Tibial nerve (tissue), 4 donors: ENCODE results near the gene CEP350. TPM values are rescaled to one million over a fixed set of nuclear protein-coding genes. Genes with fewer than 3 reads are reported as not detected.
"Not testable (repeated sequence)": the region's sequence is repeated elsewhere in the genome, so short reads cannot be mapped to it uniquely, and the experiment has no call there.

ENCODE experiments used
- DNase-seq, 2 donors: peaks; one replicate each; pipeline ENCODE4 v3.0.0-alpha.2; 2019; ENCODE audit warnings: low spot score in 2 of 2
- H3K27ac ChIP-seq, 4 donors: fragments of 200-600 bp; sonication (generic) in 3 of 4; one replicate each; pipeline ENCODE4 v1.5.1; 2017 to 2019; ENCODE audit warnings: mild to moderate bottlenecking in 1 of 4
- H3K27me3 ChIP-seq, 2 donors: fragments of 200-600 bp; sonication (generic) in 1 of 2; one replicate each; pipeline versions ENCODE4 v1.5.1 to v1.6.0; 2017 to 2019
- H3K36me3 ChIP-seq, 3 donors: fragments of 200-600 bp; sonication (generic); one replicate each; pipeline ENCODE4 v1.5.1; 2018 to 2019
- H3K4me1 ChIP-seq, 4 donors: fragments of 200-600 bp; sonication (generic) in 3 of 4; one replicate each; pipeline ENCODE4 v1.5.1; 2017 to 2019
- H3K4me3 ChIP-seq, 4 donors: fragments of 200-600 bp; sonication (generic) in 3 of 4; one replicate each; pipeline ENCODE4 v1.5.1; 2017 to 2019; ENCODE audit warnings: mild to moderate bottlenecking in 1 of 4, moderate library complexity in 1 of 4
- H3K9me3 ChIP-seq, 4 donors: fragments of 200-600 bp; sonication (generic) in 3 of 4; one replicate each; pipeline ENCODE4 v1.5.1; 2017 to 2019
- EP300 ChIP-seq, 2 donors: sonication (generic); formaldehyde crosslinking; IDR thresholded peaks; one replicate each; pipeline ENCODE4 v1.6.1; 2017; ENCODE audit warnings: antibody characterized with exemption in 2 of 2, mild to moderate bottlenecking in 1 of 2
- POLR2A ChIP-seq, 2 donors: fragments of 450-650 bp; IDR thresholded peaks; one replicate each; pipeline ENCODE4 v1.6.1; 2017; ENCODE audit warnings: antibody characterized with exemption in 2 of 2, mild to moderate bottlenecking in 2 of 2, moderate library complexity in 2 of 2
- WGBS, 2 donors: methylation state at CpG; one replicate each; pipeline ENCODE4 v1.1.5; 2018; 5-methylcytosine and 5-hydroxymethylcytosine counted together
- total RNA-seq, 4 donors: library from RNA; depleted of rRNA; stranded (reverse); fragments of >200 nt; gene quantifications; one replicate each; pipeline ENCODE4 v1.1.0, GENCODE V29; 2016
- TF ChIP-seq, protein P1 (sequence below), 5 experiments: fragments of 200-600 bp in 3 of 5; fragments of 450-650 bp in 2 of 5; sonication (generic) in 3 of 5; IDR thresholded peaks; one replicate each; pipeline ENCODE4 v1.5.1; 2016 to 2019; ENCODE audit warnings: antibody characterized with exemption in 5 of 5, mild to moderate bottlenecking in 3 of 5, moderate library complexity in 2 of 5

Gene CEP350
- total RNA-seq, 4 donors from 2014 or later, result 82.6 to 112 (median 94.9) TPM

DNA sequence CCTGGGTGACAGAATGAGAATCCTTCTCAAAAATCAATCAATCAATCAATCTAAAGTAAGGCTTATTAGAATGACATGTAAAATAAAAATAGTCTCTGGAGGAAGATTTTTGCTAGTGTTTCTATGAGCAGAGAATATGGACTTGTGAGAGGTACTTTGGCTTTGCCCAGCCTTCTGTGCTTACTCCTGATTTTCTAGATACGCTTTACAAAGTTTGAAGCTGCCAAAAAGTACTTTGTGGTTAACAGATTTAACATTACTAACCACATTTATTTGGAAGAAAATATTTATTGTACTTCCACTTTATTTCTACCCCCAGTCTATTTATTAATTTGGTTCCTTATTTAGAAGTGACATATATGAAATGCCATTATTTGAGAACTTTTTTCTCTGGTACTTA lies 41.0 kb downstream of the CEP350 start:
- Histone ChIP-seq H3K36me3 (peaks cover 0 to 51% (median 5%) of the 10 kb centered on the region in 3 donors), H3K4me1 (peaks cover 0 to 5% (median 0%) of the 10 kb centered on the region in 4 donors), H3K27ac (no peak overlapping the region), H3K27me3 (no peaks in the 10 kb centered on the region), H3K4me3 (no peak overlapping the region), H3K9me3 (no peaks in the 10 kb centered on the region)
- 82 to 88% methylated on average over 1 of the region's 1 CpG for whole genome bisulfite sequencing, 2 donors
- TF ChIP-seq, protein P1, sequence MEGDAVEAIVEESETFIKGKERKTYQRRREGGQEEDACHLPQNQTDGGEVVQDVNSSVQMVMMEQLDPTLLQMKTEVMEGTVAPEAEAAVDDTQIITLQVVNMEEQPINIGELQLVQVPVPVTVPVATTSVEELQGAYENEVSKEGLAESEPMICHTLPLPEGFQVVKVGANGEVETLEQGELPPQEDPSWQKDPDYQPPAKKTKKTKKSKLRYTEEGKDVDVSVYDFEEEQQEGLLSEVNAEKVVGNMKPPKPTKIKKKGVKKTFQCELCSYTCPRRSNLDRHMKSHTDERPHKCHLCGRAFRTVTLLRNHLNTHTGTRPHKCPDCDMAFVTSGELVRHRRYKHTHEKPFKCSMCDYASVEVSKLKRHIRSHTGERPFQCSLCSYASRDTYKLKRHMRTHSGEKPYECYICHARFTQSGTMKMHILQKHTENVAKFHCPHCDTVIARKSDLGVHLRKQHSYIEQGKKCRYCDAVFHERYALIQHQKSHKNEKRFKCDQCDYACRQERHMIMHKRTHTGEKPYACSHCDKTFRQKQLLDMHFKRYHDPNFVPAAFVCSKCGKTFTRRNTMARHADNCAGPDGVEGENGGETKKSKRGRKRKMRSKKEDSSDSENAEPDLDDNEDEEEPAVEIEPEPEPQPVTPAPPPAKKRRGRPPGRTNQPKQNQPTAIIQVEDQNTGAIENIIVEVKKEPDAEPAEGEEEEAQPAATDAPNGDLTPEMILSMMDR (IDR thresholded peaks at IDR 0.05), result no peak
- no peak for TF ChIP-seq EP300 (IDR thresholded peaks at IDR 0.05)
- TF ChIP-seq POLR2A (IDR thresholded peaks at IDR 0.05), result no peak
- no peak for DNase-seq

DNA sequence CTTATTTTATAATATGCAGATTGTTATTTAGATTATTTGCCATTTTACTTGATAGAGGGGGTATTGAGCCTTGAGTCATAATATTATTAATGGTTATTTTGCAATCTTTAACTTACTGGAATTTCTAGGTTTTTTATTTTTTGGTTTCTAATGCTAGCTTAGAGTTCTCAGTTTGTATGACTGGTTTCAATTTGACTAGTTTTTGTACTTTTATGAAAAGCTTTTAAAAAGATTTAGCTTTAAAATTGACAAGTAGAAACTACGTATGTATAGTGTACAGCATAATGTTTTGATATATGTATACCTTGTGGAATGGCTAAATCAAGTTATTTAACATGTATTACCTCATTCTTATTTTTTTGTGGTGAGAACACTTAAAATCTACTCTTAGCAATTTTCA lies 41.5 kb downstream of the CEP350 start:
- H3K36me3 ChIP-seq, result peaks cover 0 to 47% (median 5%) of the 10 kb centered on the region in 3 donors
- H3K27me3 ChIP-seq, result no peaks in the 10 kb centered on the region
- no peak overlapping the region for H3K4me3 ChIP-seq
- no peaks in the 10 kb centered on the region for H3K9me3 ChIP-seq
- no peak for DNase-seq
- no peak for TF ChIP-seq POLR2A (IDR thresholded peaks at IDR 0.05)
- TF ChIP-seq, protein P1 (IDR thresholded peaks at IDR 0.05), result no peak
- TF ChIP-seq EP300 (IDR thresholded peaks at IDR 0.05), result no peak
- H3K4me1 ChIP-seq, result peaks cover 0 to 7% (median 0%) of the 10 kb centered on the region in 4 donors
- H3K27ac ChIP-seq, result no peak overlapping the region
- 89 to 93% methylated on average over 1 of the region's 1 CpG for WGBS, 2 donors

DNA sequence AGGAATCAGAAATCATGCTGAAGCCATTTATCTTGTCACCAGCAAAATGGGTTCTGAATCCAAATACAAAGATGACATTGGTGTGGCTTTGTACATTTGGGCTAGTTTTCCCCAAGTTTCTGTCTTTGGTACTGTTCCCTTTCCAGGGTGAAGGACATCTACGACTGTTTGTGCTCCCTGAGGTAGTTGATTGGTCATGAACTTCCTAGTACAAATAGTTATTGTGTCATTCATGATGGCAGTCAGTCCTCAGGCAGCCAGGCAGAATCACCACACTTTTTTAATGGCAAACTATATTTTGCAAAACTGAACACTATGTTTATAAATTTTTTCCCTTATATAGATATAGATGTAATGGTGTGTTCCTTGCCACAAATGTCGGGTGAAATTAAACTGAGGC lies 46.0 kb downstream of the CEP350 start:
- no peak for DNase-seq
- TF ChIP-seq EP300 (IDR thresholded peaks at IDR 0.05), result no peak
- TF ChIP-seq, protein P1 (IDR thresholded peaks at IDR 0.05), result no peak
- TF ChIP-seq POLR2A (IDR thresholded peaks at IDR 0.05), result no peak
- H3K27ac ChIP-seq, result no peak overlapping the region
- H3K9me3 ChIP-seq, result no peaks in the 10 kb centered on the region
- no peak overlapping the region for H3K4me3 ChIP-seq
- no peaks in the 10 kb centered on the region for H3K27me3 ChIP-seq
- H3K4me1 ChIP-seq, result peaks cover 0 to 7% (median 0%) of the 10 kb centered on the region in 4 donors
- WGBS, 2 donors, result 78 to 80% methylated on average over 2 of the region's 2 CpGs
- H3K36me3 ChIP-seq, result peaks cover 0 to 37% (median 5%) of the 10 kb centered on the region in 3 donors

DNA sequence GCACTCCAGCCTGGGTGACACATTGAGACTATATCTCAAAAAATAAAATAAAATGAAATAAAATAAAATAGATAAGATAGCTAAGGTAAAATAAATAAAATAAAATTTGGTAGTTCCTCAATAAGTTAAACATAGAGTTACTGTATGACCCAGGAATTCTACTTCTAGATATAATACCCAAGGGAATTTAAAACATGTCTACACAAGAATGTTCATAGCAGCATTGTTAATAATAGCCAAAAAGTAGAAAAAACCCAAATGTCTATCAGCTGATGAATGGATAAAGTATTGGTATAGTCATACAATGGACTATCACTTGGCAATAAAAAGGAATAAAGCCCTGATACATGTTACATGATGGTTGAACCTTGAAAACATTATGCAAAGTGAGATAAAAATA lies 47.8 kb downstream of the CEP350 start:
- H3K27me3 ChIP-seq, result no peaks in the 10 kb centered on the region
- H3K36me3 ChIP-seq, result peaks cover 0 to 45% (median 0%) of the 10 kb centered on the region in 3 donors
- H3K9me3 ChIP-seq, result no peaks in the 10 kb centered on the region
- H3K27ac ChIP-seq, result no peak overlapping the region
- DNase-seq, result no peak
- no peak overlapping the region for H3K4me3 ChIP-seq
- H3K4me1 ChIP-seq, result peaks cover 0 to 7% (median 0%) of the 10 kb centered on the region in 4 donors
- TF ChIP-seq, protein P1 (IDR thresholded peaks at IDR 0.05), result no peak
- no peak for TF ChIP-seq POLR2A (IDR thresholded peaks at IDR 0.05)
- no peak for TF ChIP-seq EP300 (IDR thresholded peaks at IDR 0.05)

DNA sequence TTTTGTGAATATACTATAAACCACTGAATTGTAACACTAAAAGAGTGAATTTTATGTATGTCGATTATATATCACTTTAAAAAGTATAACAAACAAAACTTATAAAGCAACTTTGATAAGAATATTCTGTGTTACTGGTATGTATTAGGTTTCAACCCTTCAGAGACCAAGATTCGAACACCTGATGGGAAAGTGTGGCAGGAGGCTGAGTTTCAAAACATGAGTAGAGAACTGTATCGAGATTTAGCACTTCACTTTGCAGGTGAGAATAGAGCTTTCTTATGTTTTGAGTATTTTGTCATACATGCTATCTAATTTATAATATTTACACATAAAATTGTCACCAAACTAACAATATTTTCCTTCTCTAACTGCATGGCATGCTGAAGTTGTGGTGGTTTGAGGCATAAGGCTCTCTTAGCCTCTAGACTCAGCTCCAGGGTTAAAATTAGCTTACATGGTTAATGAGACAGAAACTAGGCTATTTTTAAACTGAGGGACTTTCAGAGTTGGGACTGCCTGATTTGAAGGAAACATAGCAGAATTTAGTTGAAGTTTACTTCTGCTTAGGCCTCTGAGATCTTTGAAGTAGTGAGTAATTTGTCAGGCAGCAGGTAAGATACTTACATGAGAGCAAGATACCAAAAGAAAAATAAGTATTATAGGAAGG lies 48.6 kb downstream of the CEP350 start:
- Histone ChIP-seq H3K27ac (no peak overlapping the region), H3K4me1 (peaks cover 0 to 7% (median 0%) of the 10 kb centered on the region in 4 donors), H3K9me3 (no peaks in the 10 kb centered on the region), H3K27me3 (no peaks in the 10 kb centered on the region), H3K4me3 (no peak overlapping the region), H3K36me3 (peaks cover 0 to 44% (median 0%) of the 10 kb centered on the region in 3 donors)
- no peak for DNase-seq
- WGBS, 2 donors, result 94 to 97% methylated on average over 3 of the region's 3 CpGs
- TF ChIP-seq EP300 (IDR thresholded peaks at IDR 0.05) (no peak), POLR2A (IDR thresholded peaks at IDR 0.05) (no peak)
- TF ChIP-seq, protein P1 (IDR thresholded peaks at IDR 0.05), result no peak

DNA sequence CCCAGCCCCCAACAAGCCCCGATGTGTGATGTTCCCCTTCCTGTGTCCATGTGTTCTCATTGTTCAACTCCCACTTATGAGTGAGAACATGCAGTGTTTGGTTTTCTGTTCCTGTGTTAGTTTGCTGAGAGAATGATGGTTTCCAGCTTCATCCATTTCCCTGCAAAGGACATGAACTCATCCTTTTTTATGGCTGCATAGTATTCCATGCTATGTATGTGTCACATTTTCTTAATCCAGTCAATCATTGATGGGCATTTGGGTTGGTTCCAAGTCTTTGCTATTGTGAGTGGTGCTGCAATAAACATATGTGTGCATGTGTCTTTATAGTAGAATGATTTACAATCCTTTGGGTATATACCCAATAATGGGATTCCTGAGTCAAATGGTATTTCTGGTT lies 52.2 kb downstream of the CEP350 start:
- not testable (repeated sequence) for H3K4me1 ChIP-seq, H3K27ac ChIP-seq, H3K27me3 ChIP-seq, H3K9me3 ChIP-seq, DNase-seq, H3K4me3 ChIP-seq
- WGBS, 2 donors, result 96 to 100% methylated on average over 1 of the region's 1 CpG
- peaks cover 0 to 36% (median 0%) of the 10 kb centered on the region in 3 donors for H3K36me3 ChIP-seq
